HG02973 (cell line): ENCODE results near the gene AKAP8.
"Not testable (repeated sequence)": the region's sequence is repeated elsewhere in the genome, so short reads cannot be mapped to it uniquely, and the experiment has no call there.

ENCODE experiments used
- ATAC-seq: cut with Tn5 transposase; IDR thresholded peaks from one replicate; pipeline ENCODE4 v1.9.1; 2021; ENCODE audit warnings: moderate library complexity; ENCODE audit not compliant: unreplicated experiment

Gene AKAP8

DNA sequence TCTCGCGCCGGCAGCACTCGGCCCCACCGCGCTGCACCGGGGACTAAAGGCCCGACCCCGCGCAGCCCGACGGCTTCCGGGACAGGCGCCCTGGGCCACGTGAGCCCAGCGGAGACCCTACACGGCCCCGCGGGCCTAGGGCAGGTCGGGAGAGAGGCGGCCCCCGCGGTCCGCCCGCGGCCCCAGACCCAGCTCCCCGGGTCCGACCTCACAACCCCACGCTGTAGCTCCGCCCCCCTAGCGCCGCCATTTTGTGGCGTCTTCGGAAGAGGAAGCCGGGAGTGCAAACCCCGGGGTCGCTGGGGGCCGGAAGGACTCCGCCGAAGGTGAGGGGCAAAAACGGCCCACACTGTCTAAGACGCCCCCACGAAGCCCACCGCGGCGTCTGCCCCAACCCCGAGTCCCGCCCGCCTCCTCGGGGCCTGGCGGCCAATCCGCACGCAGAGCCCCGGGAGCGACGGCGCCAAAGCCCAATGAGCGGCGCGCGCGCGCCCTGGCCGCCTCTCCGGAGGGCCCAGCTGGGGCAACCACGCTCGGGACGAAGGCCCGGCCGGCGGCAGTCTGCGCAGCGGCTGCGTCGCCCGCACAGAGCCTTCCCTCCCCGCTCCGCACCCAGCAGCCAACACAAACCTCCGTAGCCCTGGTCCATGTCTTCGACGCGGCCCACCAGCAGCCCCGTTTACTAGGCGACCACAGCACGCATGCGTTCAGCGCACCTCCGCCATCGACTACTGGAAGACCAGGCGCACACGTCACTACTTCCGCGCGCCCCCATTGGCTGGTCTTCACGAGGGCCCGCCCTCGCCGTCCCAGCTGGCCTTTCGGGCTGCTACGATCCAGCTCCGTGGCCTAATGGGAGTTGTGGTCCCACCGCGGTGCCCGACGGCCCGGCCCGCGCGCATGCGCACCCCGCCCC lies at the start of gene AKAP8:
Gene AKAP8, minus strand, starts transcription at position 705 of the 916 bp plus-strand sequence. Its CDS starts 56 bp downstream, at position 649.
- ATAC-seq, result peak; percentile 79

DNA sequence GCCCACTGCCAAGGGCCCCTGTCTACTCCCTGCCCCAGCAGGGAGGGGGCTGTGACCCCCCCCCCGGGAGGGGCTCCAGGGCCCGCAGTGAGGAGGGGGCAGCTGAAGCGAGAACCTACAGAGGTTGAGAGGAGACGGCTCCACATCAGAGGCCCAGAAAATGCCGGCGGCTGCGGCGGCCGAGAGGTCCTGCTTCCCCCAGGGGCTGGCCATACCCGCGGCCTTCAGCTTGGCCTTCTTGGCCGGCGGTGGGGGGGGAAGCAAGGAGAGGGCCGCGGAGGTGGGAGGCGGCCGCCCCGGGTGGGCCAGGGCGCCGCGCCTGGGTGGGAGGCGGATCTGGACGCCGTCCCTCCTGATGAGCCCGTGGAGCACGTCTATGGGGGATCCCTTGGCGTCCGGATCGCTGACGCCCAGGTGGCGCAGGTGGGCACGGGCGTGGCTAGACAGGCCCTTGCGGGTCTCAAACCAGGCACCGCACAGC lies 48.4 kb upstream of the AKAP8 start:
- ATAC-seq, result no peak

DNA sequence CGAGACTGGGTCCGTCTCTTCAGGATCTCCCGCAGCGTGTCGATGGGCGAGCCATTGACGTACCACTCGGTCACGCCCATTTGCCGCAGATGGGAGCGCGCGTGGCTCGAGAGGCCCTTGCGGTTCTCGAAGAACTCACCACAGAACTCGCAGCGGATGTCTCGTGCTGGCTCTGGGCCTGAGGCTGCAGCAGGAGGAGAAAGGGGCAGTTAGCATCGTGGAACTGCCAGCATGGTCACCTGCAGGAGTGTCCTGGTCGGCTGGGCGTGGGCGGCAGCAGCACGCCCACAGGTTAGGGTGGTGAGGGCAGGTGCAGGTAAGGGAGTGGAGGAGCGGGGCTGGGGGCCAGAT lies 47.7 kb upstream of the AKAP8 start:
- ATAC-seq, result no peak

GRCh38 chr19:15426485-15427349 lies 47.1 kb upstream of the AKAP8 start:
- ATAC-seq, result no peak

DNA sequence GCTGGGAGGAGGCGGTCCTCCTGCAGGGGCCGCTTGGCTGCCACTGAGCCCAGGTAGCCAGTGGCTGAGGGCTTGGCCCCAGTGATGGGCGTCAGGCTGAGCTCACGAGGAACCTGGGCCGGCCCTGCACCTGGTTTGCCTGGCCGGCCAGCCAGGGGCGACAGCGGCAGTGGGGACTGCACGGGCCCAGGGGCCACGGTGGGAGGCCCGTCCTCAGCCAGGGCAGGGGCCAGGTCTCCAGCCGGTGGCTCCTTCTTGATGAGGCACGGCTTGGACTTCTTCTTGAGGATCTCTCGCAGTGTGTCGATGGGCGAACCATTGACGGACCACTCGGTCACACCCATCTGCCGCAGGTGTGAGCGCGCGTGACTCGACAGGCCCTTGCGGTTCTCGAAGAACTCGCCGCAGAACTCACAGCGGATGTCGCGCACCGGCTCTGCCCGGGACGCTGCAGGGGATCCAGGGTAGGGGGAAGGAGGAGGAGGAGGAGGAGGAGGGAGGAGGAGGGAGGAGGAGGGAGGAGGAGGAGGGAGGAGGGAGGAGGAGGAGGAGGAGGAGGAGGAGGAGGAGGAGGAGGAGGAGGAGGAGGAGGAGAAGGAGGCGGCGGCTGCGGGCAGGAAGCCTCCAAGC lies 45.8 kb upstream of the AKAP8 start:
- ATAC-seq, result no peak

DNA sequence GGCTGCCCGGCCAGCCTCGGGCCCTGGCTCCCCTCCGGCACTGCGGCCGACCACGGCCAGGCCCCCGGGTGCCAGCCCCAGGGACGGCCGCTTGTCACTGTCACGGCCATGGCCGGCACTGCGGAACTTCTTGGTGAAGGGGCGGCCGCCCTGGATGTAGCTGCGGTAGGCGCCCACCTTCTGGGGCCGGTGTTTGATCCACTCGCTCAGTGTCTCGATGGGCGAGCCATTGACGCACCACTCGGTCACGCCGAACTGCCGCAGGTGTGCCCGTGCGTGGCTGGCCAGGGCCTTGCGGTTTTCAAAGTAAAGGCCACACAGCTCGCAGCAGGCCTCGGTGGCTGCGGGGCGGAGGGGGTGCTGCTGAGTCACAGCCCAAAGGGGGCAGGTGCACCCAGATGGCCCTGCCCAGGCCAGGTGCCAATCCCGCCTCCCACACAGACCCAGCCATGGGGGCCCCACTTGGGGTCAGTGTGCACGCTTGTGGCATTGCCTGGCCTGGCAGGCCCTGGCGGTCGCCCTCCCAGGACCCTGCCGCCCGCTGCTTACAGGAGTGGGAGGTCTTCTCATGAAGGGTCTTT lies 45.2 kb upstream of the AKAP8 start:
- no peak for ATAC-seq

- ATAC-seq, result no peak
Observed at GRCh38 chr19:15424121-15424520, 44.5 kb upstream of the AKAP8 start.

DNA sequence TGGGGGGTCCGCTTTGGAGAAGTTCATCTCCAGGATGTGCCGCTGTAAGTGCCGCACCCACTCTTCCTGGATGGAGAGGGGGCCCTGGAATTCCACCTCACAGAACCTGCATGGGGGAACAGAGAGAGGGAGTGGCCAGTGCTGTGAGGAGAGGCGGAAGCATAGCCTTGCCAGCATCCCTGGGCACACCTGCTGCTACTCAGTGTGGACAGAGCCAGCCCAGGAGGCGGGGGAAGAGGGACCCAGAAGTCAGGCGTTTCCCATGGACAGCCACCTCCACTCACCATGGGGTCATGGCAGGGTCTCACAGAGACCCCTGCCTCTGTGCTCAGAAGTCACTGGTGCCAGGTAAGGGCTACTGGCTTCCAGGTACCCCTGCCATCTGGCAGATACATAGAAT lies 43.5 kb upstream of the AKAP8 start:
- ATAC-seq, result no peak

- ATAC-seq, result no peak
Observed at GRCh38 chr19:15422296-15423075, 42.9 kb upstream of the AKAP8 start.

GRCh38 chr19:15421721-15422260 lies 42.2 kb upstream of the AKAP8 start:
- no peak for ATAC-seq

DNA sequence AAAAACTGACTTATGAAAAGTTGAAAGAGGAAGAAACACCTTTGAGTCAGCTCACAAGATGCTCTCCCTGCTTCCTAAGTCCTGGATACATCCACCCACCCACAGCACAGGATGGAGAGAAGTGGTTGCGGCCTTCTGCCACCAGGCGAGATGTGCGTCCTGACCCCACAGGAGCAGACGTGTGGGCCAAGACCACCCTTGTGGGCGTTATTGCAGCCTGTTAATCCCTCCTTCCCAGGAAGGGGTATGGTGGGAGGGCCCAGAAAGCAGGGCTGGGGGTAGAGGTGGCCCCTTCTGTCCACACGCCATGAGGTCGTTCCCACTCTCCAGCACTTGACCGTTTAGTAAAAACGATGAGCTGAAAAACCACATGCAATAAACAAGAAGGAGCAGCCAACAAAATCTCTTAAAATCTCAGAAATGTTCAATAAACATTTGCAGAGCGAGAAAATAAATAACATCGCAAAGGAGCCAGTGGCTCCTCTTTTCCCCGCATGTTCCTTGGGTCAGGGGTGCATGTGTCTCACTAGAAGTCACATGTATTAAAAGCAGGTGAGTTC lies 41.6 kb upstream of the AKAP8 start:
- no peak for ATAC-seq

DNA sequence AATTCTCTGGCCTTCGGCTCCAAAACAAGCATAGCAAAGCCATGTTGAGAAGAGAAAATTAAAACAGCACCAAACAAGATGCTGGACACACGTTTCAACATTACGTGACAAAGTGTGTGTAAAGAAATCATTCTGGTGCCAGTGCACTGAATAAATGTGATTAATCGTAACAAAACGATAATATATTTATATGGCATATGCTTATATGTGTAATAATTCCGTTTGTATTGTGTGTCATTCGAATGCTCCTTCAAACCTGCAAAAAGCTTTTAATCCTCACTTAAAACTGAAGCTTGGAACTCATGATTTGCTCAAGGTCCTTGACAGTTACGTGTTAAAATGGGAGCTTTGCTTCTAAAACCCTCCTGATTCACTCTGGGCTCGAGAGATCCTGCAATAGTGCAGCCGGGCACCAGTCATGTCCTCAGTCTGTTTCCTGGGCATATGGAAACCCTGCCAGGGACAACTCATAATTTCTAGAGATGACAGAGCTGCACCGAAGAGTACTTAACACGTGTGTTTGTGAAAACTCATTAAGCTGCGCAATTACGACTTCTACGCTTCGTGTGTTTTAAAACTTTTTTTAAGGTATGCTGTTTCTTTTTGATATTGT lies 39.9 kb upstream of the AKAP8 start:
- no peak for ATAC-seq

- peak; percentile 83 for ATAC-seq
Observed at GRCh38 chr19:15418579-15419412, 39.2 kb upstream of the AKAP8 start, which contains the start of gene AKAP8L. AKAP8L (minus strand) TSS chr19:15418988; CDS start chr19:15418923, 65 bp downstream.

- no peak for ATAC-seq
Observed at GRCh38 chr19:15418231-15418578, 38.6 kb upstream of the AKAP8 start.

DNA sequence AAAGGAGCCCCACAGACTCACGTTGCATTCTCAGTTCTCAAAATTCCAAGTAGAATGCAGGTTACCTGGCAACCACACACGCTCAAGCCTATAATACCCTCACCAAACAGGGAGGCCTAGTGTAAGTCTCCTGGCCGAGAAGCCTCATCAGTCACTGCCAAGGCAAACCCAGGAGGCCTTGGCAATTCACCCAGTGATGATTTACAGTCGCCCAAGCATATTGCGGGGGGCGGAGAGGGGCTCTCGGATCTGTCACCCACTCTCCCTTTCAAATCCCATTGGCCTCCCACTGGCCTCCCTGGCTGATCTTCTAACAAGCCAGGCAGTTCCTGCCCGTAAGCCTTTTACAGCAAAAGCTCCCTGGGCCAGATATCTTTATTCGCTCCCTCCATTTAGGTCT lies 38.1 kb upstream of the AKAP8 start:
- no peak for ATAC-seq

- ATAC-seq, result no peak
Observed at GRCh38 chr19:15412832-15413231, 33.2 kb upstream of the AKAP8 start.

GRCh38 chr19:15411351-15411750 lies 31.8 kb upstream of the AKAP8 start:
- not testable (repeated sequence) for ATAC-seq

- no peak for ATAC-seq
Observed at GRCh38 chr19:15404780-15405211, 25.2 kb upstream of the AKAP8 start.
